Measurements from ENCODE around the gene REEP6.

Gene REEP6

GRCh38 chr19:1491114-1491848 is at the start of gene REEP6:
REEP6 (plus strand) TSS chr19:1491181; CDS start chr19:1491270, 89 bp downstream.
- DNase-seq (ENCODE audit: low read depth in 2 of 2): no peak

- no peak for DNase-seq (ENCODE audit: low read depth in 2 of 2)
These were observed 49.1 kb upstream of the REEP6 start for GRCh38 chr19:1441677-1442438.

GRCh38 chr19:1445185-1445931 is 45.6 kb upstream of the REEP6 start:
- DNase-seq (ENCODE audit: low read depth in 2 of 2): peak; percentile 46 to 54

- DNase-seq (ENCODE audit: low read depth in 2 of 2): no peak
These were observed 44.9 kb upstream of the REEP6 start for GRCh38 chr19:1445932-1446712.

GRCh38 chr19:1446713-1447481 is 44.1 kb upstream of the REEP6 start:
- no peak for DNase-seq (ENCODE audit: low read depth in 2 of 2)

- DNase-seq (ENCODE audit: low read depth in 2 of 2): no peak
These were observed 43.5 kb upstream of the REEP6 start for GRCh38 chr19:1447504-1447903.

GRCh38 chr19:1447944-1448343 is 43.0 kb upstream of the REEP6 start:
- no peak for DNase-seq (ENCODE audit: low read depth in 2 of 2)

- no peak for DNase-seq (ENCODE audit: low read depth in 2 of 2)
These were observed 41.2 kb upstream of the REEP6 start, which contains the start of gene APC2 for GRCh38 chr19:1449467-1450442. APC2 (plus strand) TSS chr19:1450121; CDS start chr19:1453002, 2,881 bp downstream.

- DNase-seq (ENCODE audit: low read depth in 2 of 2): no peak
These were observed 39.9 kb upstream of the REEP6 start for GRCh38 chr19:1450735-1451731.

GRCh38 chr19:1451916-1452801 is 38.8 kb upstream of the REEP6 start:
- no peak for DNase-seq (ENCODE audit: low read depth in 2 of 2)

GRCh38 chr19:1452802-1453524 is 38.0 kb upstream of the REEP6 start:
- DNase-seq (ENCODE audit: low read depth in 2 of 2): no peak

- DNase-seq (ENCODE audit: low read depth in 2 of 2): no peak
These were observed 37.2 kb upstream of the REEP6 start for GRCh38 chr19:1453525-1454364.

GRCh38 chr19:1455002-1455335 is 36.0 kb upstream of the REEP6 start:
- DNase-seq (ENCODE audit: low read depth in 2 of 2): no peak

- DNase-seq (ENCODE audit: low read depth in 2 of 2): no peak
These were observed 35.5 kb upstream of the REEP6 start for GRCh38 chr19:1455336-1456120.

All from stimulated activated CD8-positive, alpha-beta memory T cell treated with anti-CD3 and anti-CD28 coated beads, Interleukin-7, amount 100 ng/mL, for 1 hour (primary cell).